Prostate gland (tissue), 2 donors: ENCODE results near the gene CPS1.

Experiments used
- POLR2A ChIP-seq: fragments of 450-650 bp; IDR thresholded peaks from one replicate; pipeline ENCODE4 v1.6.1; 2016; ENCODE audit warnings: antibody characterized with exemption, mild to moderate bottlenecking
- POLR2AphosphoS5 ChIP-seq: sonication (generic); formaldehyde crosslinking; IDR thresholded peaks from one replicate; pipeline ENCODE4 v1.6.1; 2017; ENCODE audit warnings: antibody characterized with exemption
- TF ChIP-seq, protein P1 (sequence below), 4 experiments: fragments of 200-600 bp in 2 of 4; fragments of 450-650 bp in 2 of 4; sonication (generic) in 2 of 4; IDR thresholded peaks; 1 replicate in 3 of 4; 2 replicates in 1 of 4; pipeline ENCODE4 v1.5.1; 2016 to 2019; ENCODE audit warnings: antibody characterized with exemption in 4 of 4, mild to moderate bottlenecking in 2 of 4, moderate library complexity in 2 of 4

DNA sequence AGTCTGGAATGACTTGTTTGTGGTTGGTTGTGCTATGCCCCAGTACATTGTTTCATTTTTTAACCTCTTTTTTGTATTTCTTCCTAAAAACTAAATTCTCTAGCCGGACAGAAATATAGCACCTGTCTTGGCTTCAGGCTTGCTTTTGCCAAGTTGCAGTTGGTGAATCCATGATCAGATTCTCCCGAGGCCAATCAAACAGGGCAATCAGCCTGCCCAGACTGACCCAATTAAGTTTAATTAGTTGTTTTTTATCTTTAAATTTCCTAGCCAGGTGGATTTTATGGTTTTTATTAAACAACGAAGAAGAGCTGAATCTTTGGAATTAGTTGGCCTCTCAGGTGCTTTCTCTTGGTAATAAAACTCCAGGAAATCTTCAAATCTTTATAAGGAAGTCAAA, 162.1 kb downstream of the CPS1 start:
- TF ChIP-seq, protein P1, sequence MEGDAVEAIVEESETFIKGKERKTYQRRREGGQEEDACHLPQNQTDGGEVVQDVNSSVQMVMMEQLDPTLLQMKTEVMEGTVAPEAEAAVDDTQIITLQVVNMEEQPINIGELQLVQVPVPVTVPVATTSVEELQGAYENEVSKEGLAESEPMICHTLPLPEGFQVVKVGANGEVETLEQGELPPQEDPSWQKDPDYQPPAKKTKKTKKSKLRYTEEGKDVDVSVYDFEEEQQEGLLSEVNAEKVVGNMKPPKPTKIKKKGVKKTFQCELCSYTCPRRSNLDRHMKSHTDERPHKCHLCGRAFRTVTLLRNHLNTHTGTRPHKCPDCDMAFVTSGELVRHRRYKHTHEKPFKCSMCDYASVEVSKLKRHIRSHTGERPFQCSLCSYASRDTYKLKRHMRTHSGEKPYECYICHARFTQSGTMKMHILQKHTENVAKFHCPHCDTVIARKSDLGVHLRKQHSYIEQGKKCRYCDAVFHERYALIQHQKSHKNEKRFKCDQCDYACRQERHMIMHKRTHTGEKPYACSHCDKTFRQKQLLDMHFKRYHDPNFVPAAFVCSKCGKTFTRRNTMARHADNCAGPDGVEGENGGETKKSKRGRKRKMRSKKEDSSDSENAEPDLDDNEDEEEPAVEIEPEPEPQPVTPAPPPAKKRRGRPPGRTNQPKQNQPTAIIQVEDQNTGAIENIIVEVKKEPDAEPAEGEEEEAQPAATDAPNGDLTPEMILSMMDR (IDR thresholded peaks at IDR 0.05), result no peak
- no peak for TF ChIP-seq POLR2A
- TF ChIP-seq POLR2AphosphoS5, result no peak
